GM12878 (cell line): ENCODE results near the gene RACGAP1. TPM values are rescaled to one million over a fixed set of nuclear protein-coding genes. Genes with fewer than 3 reads are reported as not detected.

Source experiments
- ATAC-seq: fragments of 200-7000 bp; cut with Tn5 transposase; 3 replicates; pipeline ENCODE4 v1.9.1; 2020; ENCODE audit warnings: mild to moderate bottlenecking, moderate library complexity
- BruUV-seq: library from RNA; stranded (reverse); fragments of 400-500 nt; replicated peaks from 2 replicates; lab custom pipeline; 2021; lab: Mats Ljungman, UMichigan
- CTCF ChIA-PET: fragments of 300-600 bp; sonication (Branson Sonifier 250); formaldehyde crosslinking; extraction: SDS; loops from one replicate; lab custom pipeline; 2021; ENCODE audit warnings: inconsistent platforms; lab: Yijun Ruan, JAX
- POLR2A ChIA-PET: fragments of 350-600 bp; formaldehyde crosslinking; extraction: SDS; loops from one replicate; lab custom pipeline; 2021; ENCODE audit warnings: inconsistent platforms; lab: Charles Lee
- RAD21 ChIA-PET: fragments of 300-600 bp; sonication (Branson Sonifier 250); formaldehyde crosslinking; loops from one replicate; lab custom pipeline; 2023; ENCODE audit warnings: antibody characterized with exemption; ENCODE audit not compliant: unreplicated experiment; lab: Charles Lee
- SMC1A ChIA-PET: fragments of 300-600 bp; sonication (Branson Sonifier 250); formaldehyde crosslinking; loops from one replicate; lab custom pipeline; 2023; ENCODE audit not compliant: unreplicated experiment, uncharacterized antibody; lab: Charles Lee
- DNase-seq: peaks from one replicate; pipeline ENCODE4 v3.0.0-alpha.2; 2011; ENCODE audit warnings: low read depth, low spot score
- FAIRE-seq: peaks from 3 replicates; lab custom pipeline; 2011; peaks lifted over from hg19 to GRCh38; lab: Jason Lieb, UNC
- H2AFZ ChIP-seq: 2 replicates; pipeline ENCODE4 v1.6.0; 2011; ENCODE audit warnings: low read depth, low read length, control low read depth; ENCODE audit not compliant: control insufficient read depth
- H3K27ac ChIP-seq: 2 replicates; pipeline ENCODE4 v1.5.1; 2011; ENCODE audit warnings: control low read depth; ENCODE audit not compliant: control insufficient read depth, insufficient read depth
- H3K27me3 ChIP-seq, 2 experiments: replicated peaks in 1 of 2; 2 replicates each; pipeline versions ENCODE4 v1.6.0 to v1.6.1; 2011; ENCODE audit warnings: low read length in 1 of 2; ENCODE audit not compliant: control insufficient read depth in 2 of 2, insufficient read depth in 2 of 2
- H3K36me3 ChIP-seq, 2 experiments: 2 replicates each; pipeline ENCODE4 v1.5.1; 2011; ENCODE audit warnings: low read length in 1 of 2; ENCODE audit not compliant: control insufficient read depth in 2 of 2, insufficient read depth in 2 of 2
- H3K4me1 ChIP-seq: 2 replicates; pipeline ENCODE4 v1.6.1; 2011; ENCODE audit warnings: mild to moderate bottlenecking, low read length, moderate library complexity, mixed read lengths; ENCODE audit not compliant: control insufficient read depth, insufficient read depth
- H3K4me2 ChIP-seq: 2 replicates; pipeline ENCODE4 v1.6.0; 2011; ENCODE audit warnings: control low read depth; ENCODE audit not compliant: control insufficient read depth, insufficient read depth
- H3K4me3 ChIP-seq: fragments of 200-600 bp; sonication (generic); 2 replicates; pipeline ENCODE4 v1.5.1; 2016
- H3K79me2 ChIP-seq: 2 replicates; pipeline ENCODE4 v1.6.0; 2011; ENCODE audit warnings: low read length; ENCODE audit not compliant: control insufficient read depth, insufficient read depth
- H3K9ac ChIP-seq: 2 replicates; pipeline ENCODE4 v1.8.0; 2011; ENCODE audit warnings: low read length, control low read depth, mixed read lengths; ENCODE audit not compliant: control insufficient read depth, insufficient read depth
- H3K9me3 ChIP-seq: replicated peaks from 3 replicates; pipeline ENCODE4 v1.5.1; 2011; ENCODE audit warnings: mild to moderate bottlenecking, low read length; ENCODE audit not compliant: control insufficient read depth, insufficient read depth
- H4K20me1 ChIP-seq: 2 replicates; pipeline ENCODE4 v1.6.0; 2011; ENCODE audit not compliant: control insufficient read depth, insufficient read depth
- BMI1 ChIP-seq: fragments of 450-650 bp; IDR thresholded peaks from 2 replicates; pipeline ENCODE4 v1.6.1; 2016; ENCODE audit warnings: mild to moderate bottlenecking, moderate library complexity, borderline replicate concordance
- CREM ChIP-seq: IDR thresholded peaks from 2 replicates; pipeline ENCODE4 v1.6.1; 2014; ENCODE audit warnings: antibody characterized with exemption, low read depth
- MEF2B ChIP-seq: fragments of 450-650 bp; IDR thresholded peaks from 2 replicates; pipeline ENCODE4 v1.6.1; 2018; ENCODE audit warnings: mild to moderate bottlenecking, moderate library complexity; ENCODE audit not compliant: partially characterized antibody, poor library complexity, severe bottlenecking
- TARDBP ChIP-seq: IDR thresholded peaks from 2 replicates; pipeline ENCODE4 v1.6.1; 2016; ENCODE audit warnings: borderline replicate concordance
- TCF7 ChIP-seq: IDR thresholded peaks from 2 replicates; pipeline ENCODE4 v1.6.1; 2014; ENCODE audit warnings: antibody characterized with exemption, borderline replicate concordance
- ZNF24 ChIP-seq: fragments of 450-650 bp; IDR thresholded peaks from 2 replicates; pipeline ENCODE4 v1.6.1; 2017; ENCODE audit warnings: antibody characterized with exemption, mild to moderate bottlenecking
- ZNF274 ChIP-seq: IDR thresholded peaks from one replicate; pipeline ENCODE4 v1.8.0; 2011; ENCODE audit not compliant: insufficient read length, insufficient read depth
- WGBS: methylation state at CpG from one replicate; pipeline ENCODE4 v1.1.6; 2016; ENCODE audit warnings: low lambda C conversion rate; ENCODE audit not compliant: insufficient replicate concordance, insufficient coverage; ENCODE audit errors: missing lambda C conversion rate; 5-methylcytosine and 5-hydroxymethylcytosine counted together
- in situ Hi-C: fragments of 300-500 bp; cut with MboI; formaldehyde crosslinking; loops from 9 replicates; pipeline ENCODE4 v1.14.3; 2018; ENCODE audit warnings: mixed read lengths
- intact Hi-C: fragments of 100-400 bp; cut with micrococcal nuclease; formaldehyde crosslinking; loops from one replicate; pipeline ENCODE4 v1.14.2; 2022; ENCODE audit not compliant: unreplicated experiment
- polyA plus RNA-seq, 11 experiments: library from polyadenylated mRNA; depleted of rRNA in 4 of 11; unstranded in 6 of 11; stranded (reverse) in 5 of 11; fragments of >200 nt; fragmentation: Nextera tagmentation in 4 of 11; fragmentation: Illumina TruSeq in 1 of 11; extraction: Ambion mirVana in 4 of 11; extraction: Trizol in 1 of 11; gene quantifications; 1 replicate in 1 of 11; 2 replicates in 10 of 11; pipeline versions ENCODE4 v1.2.1 to v1.2.3, GENCODE V29; 2011 to 2016; ENCODE audit warnings: inconsistent platforms in 2 of 11, missing spikeins in 2 of 11, low read depth in 1 of 11
- total RNA-seq, 4 experiments: library from RNA; depleted of rRNA in 3 of 4; stranded (reverse); fragments of >200 nt in 3 of 4; fragmentation: Illumina TruSeq in 1 of 4; extraction: Trizol in 1 of 4; gene quantifications; 2 replicates each; pipeline versions ENCODE4 v1.2.1 to v1.2.3, GENCODE V29; 2013 to 2021
- TF ChIP-seq, protein P1 (sequence below): fragments of 450-650 bp; IDR thresholded peaks from 2 replicates; pipeline ENCODE4 v1.6.1; 2018; ENCODE audit warnings: borderline replicate concordance, mild to moderate bottlenecking; ENCODE audit not compliant: partially characterized antibody

RACGAP1 gene
- total and polyA plus RNA-seq, 10 of the 15 experiments (the other 5 are each of a cell fraction or from before 2014, with no cell fraction given), result 32.4 to 87.9 (median 76.2) TPM

DNA sequence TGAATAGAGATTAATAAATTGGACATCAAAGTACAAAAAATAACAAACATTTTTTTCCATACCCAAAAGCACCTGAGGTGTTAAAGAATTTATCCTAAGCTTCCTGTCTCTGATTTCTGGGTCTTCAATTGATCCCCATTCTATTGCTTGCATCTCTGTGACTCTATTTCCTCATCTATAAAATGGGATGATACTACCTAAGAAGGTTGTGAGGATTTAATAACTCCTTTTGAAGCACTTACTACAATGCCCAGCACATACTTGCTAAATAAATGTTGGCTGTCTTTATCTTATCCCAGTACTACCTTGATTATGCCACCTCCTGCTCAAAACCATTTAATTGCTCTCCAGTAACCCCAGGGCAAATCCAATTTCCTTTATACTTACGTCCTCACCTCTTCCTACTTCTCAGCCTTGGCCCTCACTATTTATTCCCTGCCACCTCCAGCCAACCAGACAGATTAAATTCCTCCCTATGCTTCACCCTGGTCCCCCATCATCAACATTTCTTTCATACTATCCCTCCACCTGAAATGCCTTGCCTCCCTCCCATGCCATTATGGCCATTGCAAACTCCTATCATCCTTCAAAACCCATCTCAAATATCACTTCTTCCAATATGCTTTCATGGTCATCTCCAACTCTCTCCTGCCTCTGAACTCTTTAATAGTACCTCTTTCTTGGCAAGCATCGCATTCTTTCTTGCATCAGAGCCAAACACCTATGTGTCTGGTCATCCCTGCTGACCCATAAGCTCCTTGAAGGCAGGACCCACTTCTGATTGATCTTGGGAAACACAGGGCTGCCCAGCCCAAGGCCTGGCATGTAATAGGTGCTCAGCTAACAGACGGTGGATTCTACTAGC is 24.2 kb upstream of the RACGAP1 start:
- Histone ChIP-seq H3K9me3 (no peaks in the 10 kb centered on the region), H3K4me1 (no peaks in the 10 kb centered on the region), H3K27ac (no peak overlapping the region), H3K36me3 (no peaks in the 10 kb centered on the region), H2AFZ (no peak overlapping the region), H3K4me2 (no peak overlapping the region), H3K27me3 (peaks cover 8 to 10% of the 10 kb centered on the region in 2 experiments; a peak in 3 of 4 replicates), H4K20me1 (no peaks in the 10 kb centered on the region), H3K79me2 (no peaks in the 10 kb centered on the region), H3K4me3 (no peak overlapping the region), H3K9ac (no peak overlapping the region)
- TF ChIP-seq ZNF274 (no peak), BMI1 (no peak), CREM (no peak), TCF7 (no peak), ZNF24 (no peak), TARDBP (no peak), MEF2B (no peak)
- TF ChIP-seq, protein P1, sequence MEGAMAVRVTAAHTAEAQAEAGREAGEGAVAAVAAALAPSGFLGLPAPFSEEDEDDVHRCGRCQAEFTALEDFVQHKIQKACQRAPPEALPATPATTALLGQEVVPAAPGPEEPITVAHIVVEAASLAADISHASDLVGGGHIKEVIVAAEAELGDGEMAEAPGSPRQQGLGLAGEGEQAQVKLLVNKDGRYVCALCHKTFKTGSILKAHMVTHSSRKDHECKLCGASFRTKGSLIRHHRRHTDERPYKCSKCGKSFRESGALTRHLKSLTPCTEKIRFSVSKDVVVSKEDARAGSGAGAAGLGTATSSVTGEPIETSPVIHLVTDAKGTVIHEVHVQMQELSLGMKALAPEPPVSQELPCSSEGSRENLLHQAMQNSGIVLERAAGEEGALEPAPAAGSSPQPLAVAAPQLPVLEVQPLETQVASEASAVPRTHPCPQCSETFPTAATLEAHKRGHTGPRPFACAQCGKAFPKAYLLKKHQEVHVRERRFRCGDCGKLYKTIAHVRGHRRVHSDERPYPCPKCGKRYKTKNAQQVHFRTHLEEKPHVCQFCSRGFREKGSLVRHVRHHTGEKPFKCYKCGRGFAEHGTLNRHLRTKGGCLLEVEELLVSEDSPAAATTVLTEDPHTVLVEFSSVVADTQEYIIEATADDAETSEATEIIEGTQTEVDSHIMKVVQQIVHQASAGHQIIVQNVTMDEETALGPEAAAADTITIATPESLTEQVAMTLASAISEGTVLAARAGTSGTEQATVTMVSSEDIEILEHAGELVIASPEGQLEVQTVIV, result no peak
- CTCF ChIA-PET, result interaction anchor here (1.0 to 4.1 kb wide), 5 partner anchors 10 to 82 kb away, joined by 3 to 18 read pairs (median 7); no protein-coding TSS in a partner anchor
- FAIRE-seq (no peak), DNase-seq (no peak), ATAC-seq (no peak)
- RAD21 ChIA-PET, result no interaction called here
- SMC1A ChIA-PET, result interaction anchor here (0.5 kb wide), 1 partner anchor 230 kb away, joined by 3 read pairs; no protein-coding TSS in a partner anchor
- POLR2A ChIA-PET, result interaction anchor here (0.7 kb wide), 1 partner anchor 23 kb away, joined by 3 read pairs; no protein-coding TSS in a partner anchor
- intact Hi-C loops (loop anchor here (10.0 kb wide), 1 partner anchor 185 kb away; no protein-coding TSS in a partner anchor), in situ Hi-C loops (no loop called here)
- 45% methylated on average over 3 of the region's 3 CpGs for WGBS
- BruUV-seq, result no TSS peak
